Astrocyte of the spinal cord (primary cell): ENCODE results near the gene MYT1.

Source experiments
- DNase-seq: peaks from one replicate; pipeline ENCODE4 v3.0.0; 2011; ENCODE audit warnings: low read depth, low spot score
- H3K4me3 ChIP-seq: 2 replicates; pipeline ENCODE4 v1.5.1; 2011; ENCODE audit warnings: low read depth, mild to moderate bottlenecking, low read length, moderate library complexity
- CTCF ChIP-seq: IDR thresholded peaks from 2 replicates; pipeline ENCODE4 v1.5.1; 2012; ENCODE audit warnings: low read depth, mild to moderate bottlenecking, low read length, inconsistent platforms
- in situ Hi-C: cut with HindIII; loops from 2 replicates; pipeline ENCODE4 v1.10.0; 2017; ENCODE audit warnings: low sequenced_read_pairs

Gene MYT1

GRCh38 chr20:64140061-64140931, 24.0 kb upstream of the MYT1 start:
- no peak for TF ChIP-seq CTCF
- in situ Hi-C loops, result no loop called here

GRCh38 chr20:64140956-64141355, 23.3 kb upstream of the MYT1 start:
- DNase-seq, result no peak
- H3K4me3 ChIP-seq, result no peak overlapping the region
- TF ChIP-seq CTCF, result no peak
- in situ Hi-C loops, result no loop called here

More at GRCh38 chr20:64140061-64140931, 24.0 kb upstream of the MYT1 start:
- no peak for DNase-seq
- no peak overlapping the region for H3K4me3 ChIP-seq

GRCh38 chr20:64142590-64142989, 21.7 kb upstream of the MYT1 start:
- TF ChIP-seq CTCF, result no peak
- H3K4me3 ChIP-seq, result no peak overlapping the region
- in situ Hi-C loops, result no loop called here
- no peak for DNase-seq

GRCh38 chr20:64143018-64143801, 21.0 kb upstream of the MYT1 start:
- in situ Hi-C loops, result no loop called here
- H3K4me3 ChIP-seq, result no peak overlapping the region
- no peak for DNase-seq
- TF ChIP-seq CTCF, result no peak

- in situ Hi-C loops, result no loop called here
- DNase-seq, result no peak
- no peak overlapping the region for H3K4me3 ChIP-seq
- no peak for TF ChIP-seq CTCF
Measured at GRCh38 chr20:64144144-64144912, 19.9 kb upstream of the MYT1 start.
